ENCODE measurements around the gene NXPH3. TPM values are rescaled to one million over a fixed set of nuclear protein-coding genes. Genes with fewer than 3 reads are reported as not detected.

Gene NXPH3
- total RNA-seq, 1 donor from 2014 or later, result 0.79 TPM

DNA sequence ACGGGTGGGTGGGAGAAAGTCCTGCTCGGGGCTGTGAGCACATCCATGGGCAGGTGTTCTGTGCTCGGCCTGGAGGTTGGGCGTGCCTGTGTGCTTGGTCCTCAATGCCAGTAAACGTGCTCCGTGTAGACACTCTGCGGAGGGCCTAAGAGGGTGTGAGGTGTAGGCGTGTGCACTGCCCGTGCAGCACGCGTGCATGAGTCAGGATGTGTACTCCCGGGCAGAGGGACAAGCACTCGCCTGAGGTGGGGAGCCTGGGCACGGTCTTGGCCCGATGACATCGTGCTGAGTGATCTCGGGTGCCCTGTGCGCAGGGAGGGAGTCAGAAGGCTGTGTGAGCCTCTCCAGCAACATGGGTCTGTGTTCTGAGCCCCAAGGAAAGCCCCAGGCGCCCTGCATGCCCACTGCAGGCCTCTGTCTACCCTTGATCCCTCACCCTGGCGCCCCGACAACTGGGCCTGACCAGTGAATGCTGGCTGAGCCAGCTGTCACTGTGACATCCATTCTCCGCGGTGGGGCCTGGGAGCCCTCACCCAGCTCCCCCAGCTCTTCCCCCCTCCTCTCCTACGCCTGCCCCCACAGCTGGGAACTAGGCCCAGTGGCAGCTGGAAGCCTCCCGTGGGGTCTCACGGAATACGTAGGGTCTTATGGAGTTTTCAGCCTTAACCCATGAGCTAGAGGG, 23.5 kb upstream of the NXPH3 start:
- TF ChIP-seq, protein P1, sequence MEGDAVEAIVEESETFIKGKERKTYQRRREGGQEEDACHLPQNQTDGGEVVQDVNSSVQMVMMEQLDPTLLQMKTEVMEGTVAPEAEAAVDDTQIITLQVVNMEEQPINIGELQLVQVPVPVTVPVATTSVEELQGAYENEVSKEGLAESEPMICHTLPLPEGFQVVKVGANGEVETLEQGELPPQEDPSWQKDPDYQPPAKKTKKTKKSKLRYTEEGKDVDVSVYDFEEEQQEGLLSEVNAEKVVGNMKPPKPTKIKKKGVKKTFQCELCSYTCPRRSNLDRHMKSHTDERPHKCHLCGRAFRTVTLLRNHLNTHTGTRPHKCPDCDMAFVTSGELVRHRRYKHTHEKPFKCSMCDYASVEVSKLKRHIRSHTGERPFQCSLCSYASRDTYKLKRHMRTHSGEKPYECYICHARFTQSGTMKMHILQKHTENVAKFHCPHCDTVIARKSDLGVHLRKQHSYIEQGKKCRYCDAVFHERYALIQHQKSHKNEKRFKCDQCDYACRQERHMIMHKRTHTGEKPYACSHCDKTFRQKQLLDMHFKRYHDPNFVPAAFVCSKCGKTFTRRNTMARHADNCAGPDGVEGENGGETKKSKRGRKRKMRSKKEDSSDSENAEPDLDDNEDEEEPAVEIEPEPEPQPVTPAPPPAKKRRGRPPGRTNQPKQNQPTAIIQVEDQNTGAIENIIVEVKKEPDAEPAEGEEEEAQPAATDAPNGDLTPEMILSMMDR (conservative IDR thresholded peaks at IDR 0.05), result no peak
- H3K4me3 Mint-ChIP-seq, result no peak overlapping the region
- no peaks in the 10 kb centered on the region for H3K36me3 Mint-ChIP-seq (ENCODE audit: low read depth)
- peaks cover 30% of the 10 kb centered on the region for H3K4me1 Mint-ChIP-seq
- no peaks in the 10 kb centered on the region for H3K27me3 Mint-ChIP-seq (ENCODE audit: low read depth)
- H3K9me3 Mint-ChIP-seq, result no peaks in the 10 kb centered on the region
- H3K27ac Mint-ChIP-seq (ENCODE audit: unreplicated experiment), result no peak overlapping the region
- no peak for DNase-seq (ENCODE audit: low read depth, low spot score)

DNA sequence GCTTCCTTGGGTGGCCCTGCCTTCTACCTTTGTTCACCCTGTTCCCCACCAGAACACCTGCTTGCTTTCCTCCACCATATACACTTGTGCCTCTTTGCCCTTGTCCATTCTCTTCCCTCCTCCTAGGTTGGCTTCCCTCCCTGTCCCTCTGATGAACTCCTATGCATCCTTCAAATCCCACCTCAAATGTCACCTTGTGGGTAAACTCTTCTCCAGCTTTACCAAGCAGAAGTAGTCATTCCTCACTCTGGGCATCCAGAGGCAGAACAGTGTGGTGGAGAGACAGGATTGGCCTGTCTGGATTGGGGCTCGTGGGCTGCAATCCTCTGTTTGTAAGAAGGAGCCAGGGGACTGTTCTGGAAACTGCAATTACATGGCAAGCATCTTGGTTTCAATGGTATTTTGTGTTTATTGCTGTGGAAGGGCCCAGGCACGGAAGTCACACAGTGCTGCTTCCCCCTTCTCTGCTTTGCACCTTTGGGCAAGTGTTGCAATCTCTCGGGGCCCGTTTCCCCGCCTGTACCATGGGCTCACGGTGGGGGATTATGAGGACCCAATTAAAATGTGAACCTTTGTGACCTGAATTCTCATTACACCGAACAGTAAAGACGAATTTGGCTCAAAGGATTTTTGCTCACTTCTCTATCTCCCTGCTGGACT, 21.9 kb upstream of the NXPH3 start:
- H3K36me3 Mint-ChIP-seq (ENCODE audit: low read depth), result no peaks in the 10 kb centered on the region
- TF ChIP-seq, protein P1 (conservative IDR thresholded peaks at IDR 0.05), result no peak
- no peak overlapping the region for H3K4me3 Mint-ChIP-seq
- H3K4me1 Mint-ChIP-seq, result peaks cover 23% of the 10 kb centered on the region
- H3K9me3 Mint-ChIP-seq, result no peaks in the 10 kb centered on the region
- peaks cover 4% of the 10 kb centered on the region for H3K27me3 Mint-ChIP-seq (ENCODE audit: low read depth)
- no peak overlapping the region for H3K27ac Mint-ChIP-seq (ENCODE audit: unreplicated experiment)
- DNase-seq (ENCODE audit: low read depth, low spot score), result no peak

DNA sequence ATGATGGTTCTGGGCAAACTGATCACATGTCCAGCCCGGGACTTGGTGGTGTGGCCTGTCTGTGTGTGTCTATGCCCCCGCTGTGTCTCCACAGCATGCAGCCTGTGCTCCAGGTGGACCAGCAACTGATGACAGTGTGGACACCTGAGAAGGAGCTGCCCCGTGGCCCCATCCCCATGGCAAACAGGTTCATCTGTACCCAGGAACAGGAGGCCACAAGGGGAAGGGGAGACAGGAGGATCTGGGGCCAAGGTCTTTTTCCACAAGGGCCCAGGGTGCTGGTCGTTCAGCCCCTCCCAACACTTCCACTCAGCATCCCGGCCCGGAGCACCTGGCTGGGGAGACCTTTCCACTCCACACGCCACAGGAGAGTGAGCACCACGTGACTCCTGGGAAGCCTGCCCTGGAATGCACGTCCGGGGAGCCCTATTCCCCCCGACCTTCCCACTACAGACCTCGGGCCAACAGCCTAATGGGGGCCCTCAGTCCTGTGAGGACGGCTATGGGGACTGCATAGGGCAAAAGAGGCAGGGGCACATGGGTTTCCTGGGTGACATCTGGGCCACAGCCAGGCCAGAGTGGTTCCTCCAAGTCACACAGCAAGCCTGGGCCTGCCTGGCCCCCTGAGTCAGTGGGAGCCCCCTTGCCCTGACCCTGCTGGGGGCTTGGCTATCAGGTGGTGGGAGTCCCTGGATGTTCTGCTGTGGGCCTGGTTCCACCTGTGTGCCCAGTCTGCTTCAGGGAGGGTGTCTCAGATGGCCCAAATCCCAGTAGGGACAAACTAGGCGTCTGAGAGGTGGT, 20.8 kb upstream of the NXPH3 start:
- peaks cover 7% of the 10 kb centered on the region for H3K27me3 Mint-ChIP-seq (ENCODE audit: low read depth)
- H3K4me3 Mint-ChIP-seq, result no peak overlapping the region
- TF ChIP-seq, protein P1 (conservative IDR thresholded peaks at IDR 0.05), result no peak
- no peaks in the 10 kb centered on the region for H3K36me3 Mint-ChIP-seq (ENCODE audit: low read depth)
- no peak overlapping the region for H3K27ac Mint-ChIP-seq (ENCODE audit: unreplicated experiment)
- H3K9me3 Mint-ChIP-seq, result no peaks in the 10 kb centered on the region
- DNase-seq (ENCODE audit: low read depth, low spot score), result no peak
- H3K4me1 Mint-ChIP-seq, result peaks cover 18% of the 10 kb centered on the region

DNA sequence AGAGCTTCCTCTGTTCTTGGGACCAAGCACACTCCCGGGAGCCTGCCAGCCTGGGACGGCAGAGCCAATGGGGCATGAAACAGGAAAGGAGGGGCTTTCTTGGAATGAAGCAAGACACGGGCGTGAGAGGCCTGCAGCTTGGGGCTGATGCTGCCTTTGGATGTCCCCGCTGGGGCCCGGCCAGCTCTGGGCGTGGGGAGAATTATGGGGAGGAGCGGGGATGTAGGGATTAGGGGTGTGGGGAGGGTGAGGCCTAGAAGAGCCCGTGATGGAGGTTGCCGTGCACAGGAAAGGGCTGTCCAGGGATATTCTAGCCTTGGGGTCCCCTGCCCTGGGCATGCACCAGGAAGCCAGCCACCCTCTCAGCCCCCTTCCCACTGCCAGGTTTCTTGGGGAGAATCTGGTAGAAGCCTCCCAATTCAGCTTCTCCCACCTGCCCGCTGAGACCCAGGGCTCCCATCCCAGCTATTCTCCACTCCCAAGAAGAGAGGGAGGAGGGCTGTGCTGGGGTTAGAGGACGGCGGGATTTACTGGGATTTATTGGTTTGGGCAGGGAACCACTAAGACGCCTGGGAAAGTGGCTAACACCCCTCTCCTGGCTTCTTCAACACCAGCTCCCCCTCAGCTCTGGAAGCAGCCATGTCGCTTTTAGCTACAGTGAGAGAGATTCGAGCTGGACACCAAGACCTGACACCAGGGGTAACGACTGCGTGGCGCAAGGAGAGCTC, 20.0 kb upstream of the NXPH3 start:
- Mint-ChIP-seq H3K4me3 (no peak overlapping the region), H3K27me3 (ENCODE audit: low read depth) (peaks cover 7% of the 10 kb centered on the region), H3K36me3 (ENCODE audit: low read depth) (no peaks in the 10 kb centered on the region), H3K4me1 (peaks cover 17% of the 10 kb centered on the region), H3K27ac (ENCODE audit: unreplicated experiment) (peak overlapping the region; percentile 43), H3K9me3 (no peaks in the 10 kb centered on the region)
- TF ChIP-seq, protein P1 (conservative IDR thresholded peaks at IDR 0.05), result no peak
- no peak for DNase-seq (ENCODE audit: low read depth, low spot score)
